Measurements from ENCODE around the gene PDCL2. TPM values are rescaled to one million over a fixed set of nuclear protein-coding genes. Genes with fewer than 3 reads are reported as not detected.
"Not testable (repeated sequence)": the region's sequence is repeated elsewhere in the genome, so short reads cannot be mapped to it uniquely, and the experiment has no call there.

The PDCL2 gene
- total RNA-seq = not detected

GRCh38 chr4:55592014-55592413 lies at the start of gene PDCL2:
TSS of gene PDCL2 (minus strand) at chr4:55592245. CDS start at chr4:55592109, 136 bp downstream.
- ATAC-seq = no peak
- H3K9me3 Mint-ChIP-seq = peaks cover 4% of the 10 kb centered on the region

GRCh38 chr4:55637272-55637820 lies 45.3 kb upstream of the PDCL2 start:
- Mint-ChIP-seq H3K4me1 (ENCODE audit: low read depth in 2 of 2) (peaks cover 7% of the 10 kb centered on the region in 2 donors), H3K9me3 (no peaks in the 10 kb centered on the region)

More at GRCh38 chr4:55592014-55592413, at the start of gene PDCL2:
- DNase-seq (ENCODE audit: low spot score) = no peak
- Mint-ChIP-seq H3K4me1 (ENCODE audit: low read depth in 2 of 2) (no peaks in the 10 kb centered on the region), H3K4me3 (no peak within 1 kb of the TSS), H3K27me3 (peaks cover 13 to 24% of the 10 kb centered on the region in 2 donors), H3K27ac (no peak within 1 kb of the TSS), H3K36me3 (no peaks in the 10 kb centered on the region)

GRCh38 chr4:55636656-55636999 lies 44.6 kb upstream of the PDCL2 start:
- H3K27me3 Mint-ChIP-seq = peaks cover 38 to 53% of the 10 kb centered on the region in 2 donors
- no peaks in the 10 kb centered on the region for H3K36me3 Mint-ChIP-seq
- no peak overlapping the region for H3K27ac Mint-ChIP-seq
- DNase-seq (ENCODE audit: low spot score) (no peak), ATAC-seq (no peak)
- H3K9me3 Mint-ChIP-seq = no peaks in the 10 kb centered on the region
- peaks cover 7% of the 10 kb centered on the region in 2 donors for H3K4me1 Mint-ChIP-seq (ENCODE audit: low read depth in 2 of 2)
- H3K4me3 Mint-ChIP-seq = no peak overlapping the region

More at GRCh38 chr4:55637272-55637820, 45.3 kb upstream of the PDCL2 start:
- Mint-ChIP-seq H3K4me3 (no peak overlapping the region), H3K27ac (no peak overlapping the region), H3K27me3 (peaks cover 38 to 50% of the 10 kb centered on the region in 2 donors), H3K36me3 (no peaks in the 10 kb centered on the region)
- DNase-seq (ENCODE audit: low spot score) = no peak
- no peak for ATAC-seq

GRCh38 chr4:55635741-55636655 lies 44.0 kb upstream of the PDCL2 start, which contains the start of gene NMU:
TSS of gene NMU (minus strand) at chr4:55636298. CDS start at chr4:55636192, 106 bp downstream.
- peaks cover 44 to 57% of the 10 kb centered on the region in 2 donors for H3K27me3 Mint-ChIP-seq
- H3K27ac Mint-ChIP-seq = no peak within 1 kb of the TSS
- ATAC-seq = peak; percentile 52 to 71
- no peak for DNase-seq (ENCODE audit: low spot score)
- H3K9me3 Mint-ChIP-seq = no peaks in the 10 kb centered on the region
- no peaks in the 10 kb centered on the region for H3K36me3 Mint-ChIP-seq
- peak within 1 kb of the TSS; percentile 58 for H3K4me3 Mint-ChIP-seq
- H3K4me1 Mint-ChIP-seq (ENCODE audit: low read depth in 2 of 2) = peaks cover 7% of the 10 kb centered on the region in 2 donors

GRCh38 chr4:55635282-55635681 lies 43.2 kb upstream of the PDCL2 start:
- H3K27ac Mint-ChIP-seq = no peak overlapping the region
- ATAC-seq (no peak), DNase-seq (ENCODE audit: low spot score) (no peak)
- H3K9me3 Mint-ChIP-seq = no peaks in the 10 kb centered on the region
- peak overlapping the region; percentile 58 for H3K4me3 Mint-ChIP-seq
- H3K27me3 Mint-ChIP-seq = peaks cover 43 to 57% of the 10 kb centered on the region in 2 donors
- H3K4me1 Mint-ChIP-seq (ENCODE audit: low read depth in 2 of 2) = peaks cover 7% of the 10 kb centered on the region in 2 donors
- no peaks in the 10 kb centered on the region for H3K36me3 Mint-ChIP-seq

- H3K27me3 Mint-ChIP-seq = peaks cover 39 to 59% of the 10 kb centered on the region in 2 donors
- no peak for DNase-seq (ENCODE audit: low spot score)
- H3K36me3 Mint-ChIP-seq = no peaks in the 10 kb centered on the region
- ATAC-seq = no peak
- H3K27ac Mint-ChIP-seq = no peak overlapping the region
- no peak overlapping the region for H3K4me3 Mint-ChIP-seq
- H3K9me3 Mint-ChIP-seq = no peaks in the 10 kb centered on the region
- H3K4me1 Mint-ChIP-seq (ENCODE audit: low read depth in 2 of 2) = peaks cover 7% of the 10 kb centered on the region in 2 donors
Measured at GRCh38 chr4:55634417-55635128, 42.5 kb upstream of the PDCL2 start.

- ATAC-seq = no peak
- no peaks in the 10 kb centered on the region for H3K9me3 Mint-ChIP-seq
- H3K36me3 Mint-ChIP-seq = no peaks in the 10 kb centered on the region
- no peak overlapping the region for H3K27ac Mint-ChIP-seq
- DNase-seq (ENCODE audit: low spot score) = no peak
- peaks cover 35 to 61% of the 10 kb centered on the region in 2 donors for H3K27me3 Mint-ChIP-seq
- H3K4me3 Mint-ChIP-seq = no peak overlapping the region
- peaks cover 7% of the 10 kb centered on the region in 2 donors for H3K4me1 Mint-ChIP-seq (ENCODE audit: low read depth in 2 of 2)
Measured at GRCh38 chr4:55633903-55634302, 41.9 kb upstream of the PDCL2 start.

- no peak overlapping the region for H3K27ac Mint-ChIP-seq
- DNase-seq (ENCODE audit: low spot score) (no peak), ATAC-seq (no peak)
- no peaks in the 10 kb centered on the region for H3K4me1 Mint-ChIP-seq (ENCODE audit: low read depth in 2 of 2)
- H3K36me3 Mint-ChIP-seq = no peaks in the 10 kb centered on the region
- no peak overlapping the region for H3K4me3 Mint-ChIP-seq
- H3K27me3 Mint-ChIP-seq = peaks cover 0 to 20% of the 10 kb centered on the region in 2 donors
- no peaks in the 10 kb centered on the region for H3K9me3 Mint-ChIP-seq
Measured at GRCh38 chr4:55625835-55626234, 33.8 kb upstream of the PDCL2 start.

GRCh38 chr4:55624063-55624462 lies 32.0 kb upstream of the PDCL2 start:
- ATAC-seq; H3K4me1 Mint-ChIP-seq (ENCODE audit: low read depth in 2 of 2); H3K27me3 Mint-ChIP-seq; H3K36me3 Mint-ChIP-seq; H3K27ac Mint-ChIP-seq; H3K9me3 Mint-ChIP-seq; H3K4me3 Mint-ChIP-seq; DNase-seq (ENCODE audit: low spot score): not testable (repeated sequence)

GRCh38 chr4:55618546-55619143 lies 26.6 kb upstream of the PDCL2 start:
- Mint-ChIP-seq H3K27ac (no peak overlapping the region), H3K4me1 (ENCODE audit: low read depth in 2 of 2) (peaks cover 0 to 6% of the 10 kb centered on the region in 2 donors), H3K27me3 (peaks cover 0 to 2% of the 10 kb centered on the region in 2 donors), H3K4me3 (peak overlapping the region; percentile 8), H3K36me3 (no peaks in the 10 kb centered on the region), H3K9me3 (no peaks in the 10 kb centered on the region)
- DNase-seq (ENCODE audit: low spot score) (no peak), ATAC-seq (no peak)

- H3K36me3 Mint-ChIP-seq = no peaks in the 10 kb centered on the region
- DNase-seq (ENCODE audit: low spot score) (no peak), ATAC-seq (peak in 1 of 2 donors; percentile 73)
- peaks cover 0 to 2% of the 10 kb centered on the region in 2 donors for H3K27me3 Mint-ChIP-seq
- no peaks in the 10 kb centered on the region for H3K9me3 Mint-ChIP-seq
- H3K4me3 Mint-ChIP-seq = no peak overlapping the region
- H3K4me1 Mint-ChIP-seq (ENCODE audit: low read depth in 2 of 2) = peaks cover 0 to 6% of the 10 kb centered on the region in 2 donors
- no peak overlapping the region for H3K27ac Mint-ChIP-seq
Measured at GRCh38 chr4:55617587-55618197, 25.6 kb upstream of the PDCL2 start.

- no peaks in the 10 kb centered on the region for H3K9me3 Mint-ChIP-seq
- H3K27me3 Mint-ChIP-seq = peaks cover 0 to 2% of the 10 kb centered on the region in 2 donors
- H3K27ac Mint-ChIP-seq = no peak overlapping the region
- H3K36me3 Mint-ChIP-seq = no peaks in the 10 kb centered on the region
- no peak for DNase-seq (ENCODE audit: low spot score)
- H3K4me3 Mint-ChIP-seq = no peak overlapping the region
- no peak for ATAC-seq
- peaks cover 0 to 6% of the 10 kb centered on the region in 2 donors for H3K4me1 Mint-ChIP-seq (ENCODE audit: low read depth in 2 of 2)
Measured at GRCh38 chr4:55615008-55615407, 23.0 kb upstream of the PDCL2 start.

GRCh38 chr4:55613621-55614020 lies 21.6 kb upstream of the PDCL2 start:
- Mint-ChIP-seq H3K27me3 (peaks cover 0 to 2% of the 10 kb centered on the region in 2 donors), H3K9me3 (no peaks in the 10 kb centered on the region), H3K36me3 (no peaks in the 10 kb centered on the region), H3K4me3 (no peak overlapping the region), H3K27ac (no peak overlapping the region), H3K4me1 (ENCODE audit: low read depth in 2 of 2) (peaks cover 0 to 6% of the 10 kb centered on the region in 2 donors)
- no peak for ATAC-seq
- DNase-seq (ENCODE audit: low spot score) = no peak

All from natural killer cell treated with Interleukin-12 subunit alpha and Interleukin-12 subunit beta and Interleukin-15 and Interleukin-18, amount 100 ng/mL, for 72 hours (primary cell).